ENCODE data around the gene ACLY. TPM values are rescaled to one million over a fixed set of nuclear protein-coding genes. Genes with fewer than 3 reads are reported as not detected.

ACLY gene
- total RNA-seq, 1 donor from 2014 or later: 241 TPM

DNA sequence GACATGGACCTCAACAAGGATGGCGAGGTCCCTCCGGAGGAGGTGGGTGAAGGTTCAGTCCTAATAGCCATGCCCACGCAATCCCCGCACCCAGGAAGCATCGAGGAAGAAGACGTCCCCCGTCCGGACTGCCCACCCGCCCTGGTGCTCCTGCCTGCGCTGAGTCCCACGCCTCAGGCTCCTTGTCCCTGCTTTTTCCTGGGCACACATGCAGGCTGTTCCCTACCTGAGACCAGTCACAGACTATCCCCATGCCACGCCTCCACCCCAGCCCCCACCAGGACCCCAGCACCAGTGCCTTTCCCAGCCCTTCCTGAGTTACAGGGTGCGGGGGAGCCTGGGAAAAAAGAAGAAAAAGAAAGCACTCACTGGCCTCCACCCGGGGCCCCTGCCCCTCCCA, 97.0 kb downstream of the ACLY start:
- Histone ChIP-seq H3K27me3 (ENCODE audit: control insufficient read depth, insufficient read depth, low read length) (no peaks in the 10 kb centered on the region), H3K36me3 (ENCODE audit: control insufficient read depth, insufficient read depth, low read length) (no peaks in the 10 kb centered on the region), H3K4me3 (ENCODE audit: low read depth, low read length) (no peak overlapping the region)
- TF ChIP-seq, protein P1, sequence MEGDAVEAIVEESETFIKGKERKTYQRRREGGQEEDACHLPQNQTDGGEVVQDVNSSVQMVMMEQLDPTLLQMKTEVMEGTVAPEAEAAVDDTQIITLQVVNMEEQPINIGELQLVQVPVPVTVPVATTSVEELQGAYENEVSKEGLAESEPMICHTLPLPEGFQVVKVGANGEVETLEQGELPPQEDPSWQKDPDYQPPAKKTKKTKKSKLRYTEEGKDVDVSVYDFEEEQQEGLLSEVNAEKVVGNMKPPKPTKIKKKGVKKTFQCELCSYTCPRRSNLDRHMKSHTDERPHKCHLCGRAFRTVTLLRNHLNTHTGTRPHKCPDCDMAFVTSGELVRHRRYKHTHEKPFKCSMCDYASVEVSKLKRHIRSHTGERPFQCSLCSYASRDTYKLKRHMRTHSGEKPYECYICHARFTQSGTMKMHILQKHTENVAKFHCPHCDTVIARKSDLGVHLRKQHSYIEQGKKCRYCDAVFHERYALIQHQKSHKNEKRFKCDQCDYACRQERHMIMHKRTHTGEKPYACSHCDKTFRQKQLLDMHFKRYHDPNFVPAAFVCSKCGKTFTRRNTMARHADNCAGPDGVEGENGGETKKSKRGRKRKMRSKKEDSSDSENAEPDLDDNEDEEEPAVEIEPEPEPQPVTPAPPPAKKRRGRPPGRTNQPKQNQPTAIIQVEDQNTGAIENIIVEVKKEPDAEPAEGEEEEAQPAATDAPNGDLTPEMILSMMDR (IDR thresholded peaks at IDR 0.05; ENCODE audit: insufficient read depth, low read length, poor library complexity, severe bottlenecking): no peak
- no peak for DNase-seq (ENCODE audit: low read depth)

DNA sequence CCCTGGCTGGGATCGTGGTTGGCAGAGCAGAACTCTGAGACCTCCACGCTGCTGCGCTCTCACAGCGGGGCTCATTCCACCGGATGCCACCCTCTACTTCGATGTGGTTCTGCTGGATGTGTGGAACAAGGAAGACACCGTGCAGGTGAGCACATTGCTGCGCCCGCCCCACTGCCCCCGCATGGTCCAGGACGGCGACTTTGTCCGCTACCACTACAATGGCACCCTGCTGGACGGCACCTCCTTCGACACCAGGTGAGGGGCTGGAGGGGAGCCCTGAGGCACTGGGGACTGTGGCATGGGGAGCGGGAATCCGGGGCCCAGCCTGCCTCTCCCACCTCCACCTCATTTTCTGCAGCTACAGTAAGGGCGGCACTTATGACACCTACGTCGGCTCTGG, 100.7 kb downstream of the ACLY start:
- no peak for DNase-seq (ENCODE audit: low read depth)
- no peaks in the 10 kb centered on the region for H3K36me3 ChIP-seq (ENCODE audit: control insufficient read depth, insufficient read depth, low read length)
- no peak overlapping the region for H3K4me3 ChIP-seq (ENCODE audit: low read depth, low read length)
- no peaks in the 10 kb centered on the region for H3K27me3 ChIP-seq (ENCODE audit: control insufficient read depth, insufficient read depth, low read length)
- TF ChIP-seq, protein P1 (IDR thresholded peaks at IDR 0.05; ENCODE audit: insufficient read depth, low read length, poor library complexity, severe bottlenecking): no peak

Other genes with a start within 250 kb of the ACLY start
- gene EIF1, start 230.1 kb downstream of the ACLY start, total RNA-seq: 318 and 368 TPM in 2 replicates
- not detected in 2 replicates for gene GAST, start 206.6 kb downstream of the ACLY start, total RNA-seq
- 0.96 and 1.6 TPM in 2 replicates for gene HAP1, start 184.3 kb downstream of the ACLY start, total RNA-seq
- gene JUP, start 132.2 kb downstream of the ACLY start, total RNA-seq: 749 and 895 TPM in 2 replicates
- gene P3H4, start 107.0 kb downstream of the ACLY start, total RNA-seq: 50.5 and 58.4 TPM in 2 replicates
- 152 and 157 TPM in 2 replicates for gene FKBP10, start 105.9 kb downstream of the ACLY start, total RNA-seq
- 60.2 and 61.5 TPM in 2 replicates for gene NT5C3B, start 82.7 kb downstream of the ACLY start, total RNA-seq
- not detected in 2 replicates for gene KLHL10, start 81.1 kb downstream of the ACLY start, total RNA-seq
- gene KLHL11, start 53.5 kb downstream of the ACLY start, total RNA-seq: 28.3 and 29.2 TPM in 2 replicates
- 0.62 and 0.84 TPM in 2 replicates for gene ODAD4, start 11.7 kb upstream of the ACLY start, total RNA-seq
- 58.5 and 65.1 TPM in 2 replicates for gene CNP, start 47.8 kb upstream of the ACLY start, total RNA-seq
- gene DNAJC7, start 98.5 kb upstream of the ACLY start, total RNA-seq: 68.0 and 73.5 TPM in 2 replicates
- gene NKIRAS2, start 101.1 kb upstream of the ACLY start, total RNA-seq: 74.4 and 77.8 TPM in 2 replicates
- 0.34 and 0.75 TPM in 2 replicates for gene C17orf113, start 131.7 kb upstream of the ACLY start, total RNA-seq
- 0.04 and 0.34 TPM in 2 replicates for gene ZNF385C, start 179.5 kb upstream of the ACLY start, total RNA-seq
- 10.0 and 14.7 TPM in 2 replicates for gene DHX58, start 193.8 kb upstream of the ACLY start, total RNA-seq
- 22.2 and 32.4 TPM in 2 replicates for gene KAT2A, start 202.4 kb upstream of the ACLY start, total RNA-seq
- not detected in 2 replicates for gene HSPB9, start 203.9 kb upstream of the ACLY start, total RNA-seq
- 142 and 195 TPM in 2 replicates for gene RAB5C, start 236.0 kb upstream of the ACLY start, total RNA-seq

Data from kidney epithelial cell (primary cell).